ENCODE data around the gene DEFB121. TPM values are rescaled to one million over a fixed set of nuclear protein-coding genes. Genes with fewer than 3 reads are reported as not detected.
"Not testable (repeated sequence)": the region's sequence is repeated elsewhere in the genome, so short reads cannot be mapped to it uniquely, and the experiment has no call there.

Gene DEFB121
- total and polyA plus RNA-seq, 2 donors (not counting 1 experiment from before 2014, with no cell fraction given), result not detected

GRCh38 chr20:31430568-31431115 is 24.6 kb upstream of the DEFB121 start:
- no peaks in the 10 kb centered on the region for H4K20me1 ChIP-seq (ENCODE audit: control insufficient read depth, extremely low read depth, insufficient read depth, low read length)
- no peak overlapping the region for H3K4me2 ChIP-seq (ENCODE audit: extremely low read depth, insufficient read depth, low read length)
- H3K27ac ChIP-seq (ENCODE audit: insufficient read depth, low read length), result no peak overlapping the region
- H3K36me3 ChIP-seq (ENCODE audit: control insufficient read depth, insufficient read depth, low read length), result no peaks in the 10 kb centered on the region
- no peaks in the 10 kb centered on the region for H3K27me3 ChIP-seq (ENCODE audit: control insufficient read depth, insufficient read depth, low read length)
- TF ChIP-seq CTCF (conservative IDR thresholded peaks at IDR 0.05 in 1 of 2, IDR thresholded peaks at IDR 0.05 in 1 of 2; ENCODE audit: low read depth in 1 of 2, low read length in 2 of 2) (no peak), EZH2 (IDR thresholded peaks at IDR 0.05; ENCODE audit: low read length, missing control alignments) (no peak)
- H3K4me1 ChIP-seq (ENCODE audit: control insufficient read depth, extremely low read depth, insufficient read depth, low read length), result no peaks in the 10 kb centered on the region
- no peaks in the 10 kb centered on the region for H3K79me2 ChIP-seq (ENCODE audit: control insufficient read depth, insufficient read depth, low read length)
- DNase-seq (ENCODE audit: low read depth in 2 of 2), result no peak
- no peak overlapping the region for H3K9ac ChIP-seq (ENCODE audit: insufficient read depth, low read length)
- no peak overlapping the region for H3K4me3 ChIP-seq (replicated peaks in 1 of 4; ENCODE audit: control extremely low read depth in 1 of 4, insufficient read depth in 1 of 4, low read depth in 3 of 4, low read length in 4 of 4)
- no peak overlapping the region for H2AFZ ChIP-seq (ENCODE audit: low read length)
- no peaks in the 10 kb centered on the region for H3K9me3 ChIP-seq (ENCODE audit: control insufficient read depth, insufficient read depth, low read depth, low read length)

- H2AFZ ChIP-seq (ENCODE audit: low read length); H3K36me3 ChIP-seq (ENCODE audit: control insufficient read depth, insufficient read depth, low read length); H3K4me3 ChIP-seq (replicated peaks in 1 of 4; ENCODE audit: control extremely low read depth in 1 of 4, insufficient read depth in 1 of 4, low read depth in 3 of 4, low read length in 4 of 4); H3K79me2 ChIP-seq (ENCODE audit: control insufficient read depth, insufficient read depth, low read length); H3K9me3 ChIP-seq (ENCODE audit: control insufficient read depth, insufficient read depth, low read depth, low read length); H3K4me2 ChIP-seq (ENCODE audit: extremely low read depth, insufficient read depth, low read length); DNase-seq (ENCODE audit: low read depth in 2 of 2); H3K27me3 ChIP-seq (ENCODE audit: control insufficient read depth, insufficient read depth, low read length); H3K9ac ChIP-seq (ENCODE audit: insufficient read depth, low read length); H3K4me1 ChIP-seq (ENCODE audit: control insufficient read depth, extremely low read depth, insufficient read depth, low read length); H3K27ac ChIP-seq (ENCODE audit: insufficient read depth, low read length); H4K20me1 ChIP-seq (ENCODE audit: control insufficient read depth, extremely low read depth, insufficient read depth, low read length): not testable (repeated sequence)
Observed at GRCh38 chr20:31427576-31427975, 21.6 kb upstream of the DEFB121 start.

GRCh38 chr20:31426891-31427551 is 21.0 kb upstream of the DEFB121 start:
- H3K4me3 ChIP-seq (replicated peaks in 1 of 4; ENCODE audit: control extremely low read depth in 1 of 4, insufficient read depth in 1 of 4, low read depth in 3 of 4, low read length in 4 of 4); H4K20me1 ChIP-seq (ENCODE audit: control insufficient read depth, extremely low read depth, insufficient read depth, low read length); H3K27me3 ChIP-seq (ENCODE audit: control insufficient read depth, insufficient read depth, low read length); DNase-seq (ENCODE audit: low read depth in 2 of 2); H3K9ac ChIP-seq (ENCODE audit: insufficient read depth, low read length); H3K27ac ChIP-seq (ENCODE audit: insufficient read depth, low read length); H3K4me2 ChIP-seq (ENCODE audit: extremely low read depth, insufficient read depth, low read length); H3K9me3 ChIP-seq (ENCODE audit: control insufficient read depth, insufficient read depth, low read depth, low read length); H3K4me1 ChIP-seq (ENCODE audit: control insufficient read depth, extremely low read depth, insufficient read depth, low read length); H2AFZ ChIP-seq (ENCODE audit: low read length); H3K36me3 ChIP-seq (ENCODE audit: control insufficient read depth, insufficient read depth, low read length); H3K79me2 ChIP-seq (ENCODE audit: control insufficient read depth, insufficient read depth, low read length): not testable (repeated sequence)

- no peak for TF ChIP-seq CTCF (conservative IDR thresholded peaks at IDR 0.05 in 1 of 2, IDR thresholded peaks at IDR 0.05 in 1 of 2; ENCODE audit: low read depth in 1 of 2, low read length in 2 of 2)
- no peak for TF ChIP-seq EZH2 (IDR thresholded peaks at IDR 0.05; ENCODE audit: low read length, missing control alignments)
Observed at GRCh38 chr20:31425797-31426196, 19.8 kb upstream of the DEFB121 start.

More at GRCh38 chr20:31425797-31426196, 19.8 kb upstream of the DEFB121 start:
- Histone ChIP-seq H3K9me3 (ENCODE audit: control insufficient read depth, insufficient read depth, low read depth, low read length) (no peaks in the 10 kb centered on the region), H4K20me1 (ENCODE audit: control insufficient read depth, extremely low read depth, insufficient read depth, low read length) (no peaks in the 10 kb centered on the region), H3K4me3 (replicated peaks in 1 of 4; ENCODE audit: control extremely low read depth in 1 of 4, insufficient read depth in 1 of 4, low read depth in 3 of 4, low read length in 4 of 4) (no peak overlapping the region), H2AFZ (ENCODE audit: low read length) (no peak overlapping the region), H3K9ac (ENCODE audit: insufficient read depth, low read length) (no peak overlapping the region), H3K79me2 (ENCODE audit: control insufficient read depth, insufficient read depth, low read length) (no peaks in the 10 kb centered on the region), H3K36me3 (ENCODE audit: control insufficient read depth, insufficient read depth, low read length) (no peaks in the 10 kb centered on the region), H3K4me1 (ENCODE audit: control insufficient read depth, extremely low read depth, insufficient read depth, low read length) (no peaks in the 10 kb centered on the region), H3K27me3 (ENCODE audit: control insufficient read depth, insufficient read depth, low read length) (no peaks in the 10 kb centered on the region), H3K27ac (ENCODE audit: insufficient read depth, low read length) (no peak overlapping the region), H3K4me2 (ENCODE audit: extremely low read depth, insufficient read depth, low read length) (no peak overlapping the region)
- DNase-seq (ENCODE audit: low read depth in 2 of 2), result no peak
